GM19351 (cell line): ENCODE results near the gene HPCAL1.
A peak's percentile ranks its signal among the peaks of the same experiment; 100 is the strongest.

ENCODE experiments used
- ATAC-seq: cut with Tn5 transposase; IDR thresholded peaks from one replicate; pipeline ENCODE4 v1.9.1; 2021; ENCODE audit warnings: mild to moderate bottlenecking, moderate library complexity; ENCODE audit not compliant: unreplicated experiment

The HPCAL1 gene

GRCh38 chr2:10368491-10369231 lies 66.0 kb downstream of the HPCAL1 start:
- no peak for ATAC-seq

- no peak for ATAC-seq
Measured at GRCh38 chr2:10369269-10370255, 66.9 kb downstream of the HPCAL1 start.

- ATAC-seq = no peak
Measured at GRCh38 chr2:10370390-10370789, 67.7 kb downstream of the HPCAL1 start.

DNA sequence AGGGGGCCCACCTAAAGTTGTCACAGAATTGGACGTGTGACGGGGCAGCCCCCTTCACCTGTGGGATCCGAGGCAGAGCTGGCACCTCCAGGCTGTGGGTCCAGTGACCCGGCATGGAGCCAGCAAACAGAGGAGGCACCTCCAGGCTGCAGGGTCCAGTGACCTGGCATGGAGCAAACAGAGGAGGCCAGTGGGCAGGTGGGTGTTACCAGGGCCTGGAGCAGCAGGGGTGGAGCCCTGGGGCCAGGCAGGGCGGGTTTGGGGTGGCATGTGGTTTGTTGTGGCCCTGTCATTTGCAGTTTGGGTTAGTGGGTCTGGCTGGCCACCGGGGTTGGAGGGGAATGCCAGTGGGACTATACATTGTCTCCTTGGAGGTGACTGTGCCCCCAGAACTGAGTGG lies 68.2 kb downstream of the HPCAL1 start:
- ATAC-seq = no peak

GRCh38 chr2:10371441-10372196 lies 68.9 kb downstream of the HPCAL1 start:
- no peak for ATAC-seq

GRCh38 chr2:10372203-10372861 lies 69.6 kb downstream of the HPCAL1 start:
- no peak for ATAC-seq

DNA sequence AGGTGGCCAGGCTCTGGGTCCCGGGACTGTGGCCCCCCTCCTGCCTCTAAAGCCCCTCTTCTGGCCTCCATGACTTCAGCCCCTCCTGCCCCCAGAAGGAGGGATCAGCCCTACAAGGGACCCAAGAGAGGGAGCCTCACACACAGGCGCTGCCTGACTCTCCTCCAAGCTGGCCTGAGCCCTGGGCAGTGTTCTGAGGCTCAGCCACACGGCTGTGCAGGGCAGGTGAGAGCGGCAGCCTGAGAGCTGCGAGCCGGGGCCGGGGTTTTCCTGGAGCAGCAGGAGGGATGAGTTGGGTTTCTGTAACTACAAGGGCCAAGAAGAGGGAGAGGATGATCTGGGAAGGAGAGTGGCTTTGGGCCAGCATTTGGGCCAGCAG lies 70.1 kb downstream of the HPCAL1 start:
- ATAC-seq = no peak

DNA sequence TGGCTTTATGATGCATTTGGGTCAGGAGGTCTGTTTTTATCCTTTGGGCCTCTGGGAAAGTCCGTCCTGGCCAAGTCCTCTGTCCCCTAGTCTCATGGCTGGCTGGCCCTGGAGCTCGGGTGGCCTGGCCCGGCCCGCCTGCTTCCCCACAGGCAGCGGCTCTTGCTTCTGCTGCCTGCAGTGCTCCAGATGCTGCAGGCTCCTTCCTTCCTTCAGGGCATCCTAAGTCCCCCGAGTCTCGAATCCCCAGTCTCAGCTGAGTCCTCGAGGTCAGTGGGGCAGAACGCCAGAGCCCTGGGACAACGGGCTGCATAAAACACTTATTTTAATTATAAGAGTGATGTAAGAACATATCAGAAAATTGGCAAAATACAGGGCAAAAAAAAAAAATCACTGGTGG lies 71.2 kb downstream of the HPCAL1 start:
- ATAC-seq = no peak

GRCh38 chr2:10374362-10374943 lies 71.7 kb downstream of the HPCAL1 start:
- no peak for ATAC-seq

DNA sequence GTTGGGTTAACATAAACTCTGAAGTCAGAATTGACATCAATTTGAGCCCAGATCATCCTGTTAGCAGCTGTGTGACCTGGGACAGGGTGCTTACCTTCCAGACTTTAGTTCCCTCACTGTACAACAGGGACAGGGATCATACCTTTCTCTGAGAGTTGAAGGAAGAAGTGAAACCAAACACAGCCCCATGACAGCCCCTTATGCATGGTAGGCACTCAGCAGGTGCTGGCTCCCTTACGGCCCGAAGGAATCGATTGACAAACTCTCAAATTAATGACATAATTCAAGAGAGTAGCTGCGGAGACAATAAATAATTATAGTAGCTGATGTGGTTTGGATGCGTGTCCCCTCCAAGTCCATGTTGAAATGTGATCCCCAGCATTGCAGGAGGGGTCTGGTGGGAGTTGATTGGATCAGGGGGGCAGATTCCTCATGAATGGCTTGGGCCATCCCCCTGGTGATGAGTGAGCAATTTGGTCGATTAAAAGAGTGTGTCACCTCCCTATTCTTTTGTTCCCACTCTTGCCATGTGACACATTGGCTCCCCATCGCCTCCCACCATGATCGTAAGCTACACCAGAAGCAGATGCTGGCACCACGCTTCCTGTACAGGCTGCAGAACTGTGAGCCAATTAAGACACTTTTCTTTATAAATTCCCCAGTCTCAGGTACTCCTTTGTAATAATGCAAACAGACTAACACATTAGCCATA lies 73.0 kb downstream of the HPCAL1 start:
- peak; percentile 43 for ATAC-seq

DNA sequence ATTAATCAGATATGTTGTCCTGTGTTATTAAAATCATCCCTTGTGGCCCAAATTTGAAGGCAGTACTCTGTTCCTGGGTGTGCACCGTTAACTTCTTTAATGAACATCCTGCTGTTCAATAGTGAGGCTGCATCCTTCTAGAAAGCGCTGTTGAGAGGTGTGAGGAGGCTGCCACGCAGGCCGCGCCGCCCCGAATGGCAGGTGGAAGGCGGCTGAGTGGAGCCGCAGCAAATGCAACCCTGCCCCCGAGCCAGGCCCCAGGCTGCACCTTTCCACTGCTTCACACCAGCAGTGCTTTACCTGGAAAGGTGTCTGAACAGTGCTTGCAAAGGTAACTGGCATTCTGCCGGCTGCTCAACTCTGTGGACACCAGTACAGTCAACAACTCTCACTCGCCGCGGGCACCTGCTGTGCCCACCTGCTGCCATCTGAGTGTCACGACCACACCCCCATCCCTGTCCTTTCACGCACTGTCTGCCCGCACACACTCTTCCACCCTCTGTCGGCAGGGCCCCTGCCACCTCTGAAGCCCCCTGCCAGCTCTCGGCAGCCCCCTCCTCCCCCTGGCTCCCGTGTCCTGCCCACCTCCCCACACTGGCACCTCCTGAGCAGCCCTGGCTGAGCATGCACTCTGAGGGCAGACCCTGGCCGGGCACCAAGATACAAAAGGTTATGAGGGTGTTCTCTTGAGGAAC lies 74.5 kb downstream of the HPCAL1 start:
- no peak for ATAC-seq

- ATAC-seq = no peak
Measured at GRCh38 chr2:10377747-10378085, 75.0 kb downstream of the HPCAL1 start.

GRCh38 chr2:10378189-10378588 lies 75.5 kb downstream of the HPCAL1 start:
- ATAC-seq = peak; percentile 67

- no peak for ATAC-seq
Measured at GRCh38 chr2:10380048-10380926, 77.6 kb downstream of the HPCAL1 start.

DNA sequence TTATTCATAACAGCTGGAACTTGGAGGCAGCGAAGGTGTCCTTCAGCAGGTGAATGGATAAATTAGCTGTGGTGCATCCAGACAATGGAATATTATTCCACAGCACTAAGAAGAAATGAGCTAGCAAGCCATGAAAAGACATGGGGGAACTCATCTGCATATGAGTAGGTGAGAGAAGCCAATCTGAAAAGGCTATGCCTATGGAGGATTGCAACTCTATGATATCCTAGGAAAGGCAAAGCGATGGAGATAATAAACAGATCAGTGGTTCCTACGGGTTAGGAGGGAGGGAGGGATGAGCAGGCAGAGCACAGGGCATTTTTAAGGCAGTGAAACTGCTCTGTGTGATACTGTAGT lies 79.3 kb downstream of the HPCAL1 start:
- ATAC-seq = no peak

- ATAC-seq = peak; percentile 47
Measured at GRCh38 chr2:10382354-10383061, 79.8 kb downstream of the HPCAL1 start.

GRCh38 chr2:10383960-10384734 lies 81.4 kb downstream of the HPCAL1 start:
- ATAC-seq = no peak
